Measurements from ENCODE around the gene ROR2.

DNA sequence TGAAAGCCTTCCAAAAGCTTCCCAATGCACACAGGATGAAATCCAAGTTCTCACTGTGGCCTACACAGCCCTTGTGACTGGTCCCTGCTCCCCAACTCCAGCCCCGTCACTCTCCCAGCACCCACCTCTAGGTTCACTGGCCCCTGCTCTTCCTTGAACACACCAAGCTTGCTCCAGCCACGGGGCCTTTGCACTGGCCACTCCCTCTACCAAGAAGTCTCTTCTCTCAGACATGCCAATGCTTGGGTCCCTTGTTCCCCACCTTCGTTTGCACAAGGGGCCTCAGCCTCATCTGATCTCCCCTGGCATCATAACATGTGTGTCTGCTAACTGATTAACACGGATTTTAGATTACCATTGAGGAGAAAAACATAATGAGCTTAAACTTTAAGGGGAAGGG is 56.0 kb downstream of the ROR2 start:
- TF ChIP-seq CTCF (IDR thresholded peaks at IDR 0.05; ENCODE audit: insufficient read depth, low read length, poor library complexity, severe bottlenecking) (no peak), EZH2phosphoT487 (conservative IDR thresholded peaks at IDR 0.05; ENCODE audit: low read length) (no peak)
